ENCODE results near the gene LAMA3. TPM values are rescaled to one million over a fixed set of nuclear protein-coding genes. Genes with fewer than 3 reads are reported as not detected.

Gene LAMA3
- total and polyA plus RNA-seq, 10 of the 15 experiments (the other 5 are each of a cell fraction or from before 2014, with no cell fraction given): 0.37 to 6.5 (median 5.4) TPM

- no peaks in the 10 kb centered on the region; the same call in 2 of the 3 replicates for H3K9me3 ChIP-seq (replicated peaks; ENCODE audit: control insufficient read depth, insufficient read depth, low read length)
- no TSS peak for BruUV-seq (replicated peaks)
- ChIA-PET SMC1A (ENCODE audit: uncharacterized antibody, unreplicated experiment) (interaction anchor here (0.7 to 4.5 kb wide), 6 partner anchors 11 to 77 kb away, joined by 3 to 22 read pairs (median 5); no protein-coding TSS in a partner anchor), RAD21 (ENCODE audit: unreplicated experiment) (no interaction called here), CTCF (interaction anchor here (0.5 to 2.3 kb wide), 6 partner anchors 8 to 193 kb away, joined by 3 to 14 read pairs (median 4); no protein-coding TSS in a partner anchor), POLR2A (interaction anchor here (1.6 kb wide), 1 partner anchor 72 kb away, joined by 5 read pairs; no protein-coding TSS in a partner anchor)
- no peaks in the 10 kb centered on the region for H3K36me3 ChIP-seq (ENCODE audit: control insufficient read depth in 2 of 2, insufficient read depth in 2 of 2, low read length in 1 of 2)
- no peak overlapping the region for H3K4me2 ChIP-seq (ENCODE audit: control insufficient read depth, insufficient read depth)
- no peaks in the 10 kb centered on the region for H3K27me3 ChIP-seq (replicated peaks in 1 of 2; ENCODE audit: control insufficient read depth in 2 of 2, insufficient read depth in 2 of 2, low read length in 1 of 2)
- no peaks in the 10 kb centered on the region for H3K79me2 ChIP-seq (ENCODE audit: control insufficient read depth, insufficient read depth, low read length)
- no peak overlapping the region for H3K4me3 ChIP-seq
- H3K9ac ChIP-seq (ENCODE audit: control insufficient read depth, insufficient read depth, low read length): no peak overlapping the region
- in situ Hi-C loops (cut with MboI) (no loop called here), intact Hi-C loops (cut with micrococcal nuclease; ENCODE audit: unreplicated experiment) (loop anchor here (2.0 kb wide), 1 partner anchor 72 kb away; no protein-coding TSS in a partner anchor)
- H2AFZ ChIP-seq (ENCODE audit: control insufficient read depth, low read depth, low read length): no peak overlapping the region
- no peak for FAIRE-seq
- no peak overlapping the region for H3K27ac ChIP-seq (ENCODE audit: control insufficient read depth, insufficient read depth)
- no peak for ATAC-seq
- H4K20me1 ChIP-seq (ENCODE audit: control insufficient read depth, insufficient read depth): no peaks in the 10 kb centered on the region
- peaks cover 47% of the 10 kb centered on the region for H3K4me1 ChIP-seq (ENCODE audit: control insufficient read depth, insufficient read depth, low read length)
- 65% methylated on average over 5 of the region's 5 CpGs for whole genome bisulfite sequencing (ENCODE audit: insufficient coverage, insufficient replicate concordance, low lambda C conversion rate, missing lambda C conversion rate)
- DNase-seq (ENCODE audit: low read depth, low spot score): no peak
- TF ChIP-seq SMAD1 (IDR thresholded peaks at IDR 0.05; ENCODE audit: low read depth, partially characterized antibody) (no peak), REST (IDR thresholded peaks at IDR 0.05; ENCODE audit: low read depth, low read length) (no peak), FOXK2 (IDR thresholded peaks at IDR 0.05) (no peak), POU2F2 (IDR thresholded peaks at IDR 0.05; ENCODE audit: borderline replicate concordance, low read depth, low read length) (no peak), MAX (IDR thresholded peaks at IDR 0.05; ENCODE audit: low read depth, low read length) (no peak), GATAD2B (conservative IDR thresholded peaks at IDR 0.05; ENCODE audit: low read depth) (no peak), EGR1 (IDR thresholded peaks at IDR 0.05; ENCODE audit: borderline replicate concordance in 1 of 2, low read depth in 2 of 2, low read length in 2 of 2) (no peak), IKZF2 (IDR thresholded peaks at IDR 0.05) (no peak), ZNF274 (IDR thresholded peaks at IDR 0.05; ENCODE audit: insufficient read depth, insufficient read length) (no peak), HDGF (IDR thresholded peaks at IDR 0.05) (no peak), EP300 (IDR thresholded peaks at IDR 0.05; ENCODE audit: borderline replicate concordance in 1 of 2, control insufficient read depth in 1 of 2, low read depth in 2 of 2, low read length in 2 of 2) (no peak)
- TF ChIP-seq, protein P1, sequence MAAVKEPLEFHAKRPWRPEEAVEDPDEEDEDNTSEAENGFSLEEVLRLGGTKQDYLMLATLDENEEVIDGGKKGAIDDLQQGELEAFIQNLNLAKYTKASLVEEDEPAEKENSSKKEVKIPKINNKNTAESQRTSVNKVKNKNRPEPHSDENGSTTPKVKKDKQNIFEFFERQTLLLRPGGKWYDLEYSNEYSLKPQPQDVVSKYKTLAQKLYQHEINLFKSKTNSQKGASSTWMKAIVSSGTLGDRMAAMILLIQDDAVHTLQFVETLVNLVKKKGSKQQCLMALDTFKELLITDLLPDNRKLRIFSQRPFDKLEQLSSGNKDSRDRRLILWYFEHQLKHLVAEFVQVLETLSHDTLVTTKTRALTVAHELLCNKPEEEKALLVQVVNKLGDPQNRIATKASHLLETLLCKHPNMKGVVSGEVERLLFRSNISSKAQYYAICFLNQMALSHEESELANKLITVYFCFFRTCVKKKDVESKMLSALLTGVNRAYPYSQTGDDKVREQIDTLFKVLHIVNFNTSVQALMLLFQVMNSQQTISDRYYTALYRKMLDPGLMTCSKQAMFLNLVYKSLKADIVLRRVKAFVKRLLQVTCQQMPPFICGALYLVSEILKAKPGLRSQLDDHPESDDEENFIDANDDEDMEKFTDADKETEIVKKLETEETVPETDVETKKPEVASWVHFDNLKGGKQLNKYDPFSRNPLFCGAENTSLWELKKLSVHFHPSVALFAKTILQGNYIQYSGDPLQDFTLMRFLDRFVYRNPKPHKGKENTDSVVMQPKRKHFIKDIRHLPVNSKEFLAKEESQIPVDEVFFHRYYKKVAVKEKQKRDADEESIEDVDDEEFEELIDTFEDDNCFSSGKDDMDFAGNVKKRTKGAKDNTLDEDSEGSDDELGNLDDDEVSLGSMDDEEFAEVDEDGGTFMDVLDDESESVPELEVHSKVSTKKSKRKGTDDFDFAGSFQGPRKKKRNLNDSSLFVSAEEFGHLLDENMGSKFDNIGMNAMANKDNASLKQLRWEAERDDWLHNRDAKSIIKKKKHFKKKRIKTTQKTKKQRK (IDR thresholded peaks at IDR 0.05; ENCODE audit: low read depth, low read length): no peak
- TF ChIP-seq, protein P2, sequence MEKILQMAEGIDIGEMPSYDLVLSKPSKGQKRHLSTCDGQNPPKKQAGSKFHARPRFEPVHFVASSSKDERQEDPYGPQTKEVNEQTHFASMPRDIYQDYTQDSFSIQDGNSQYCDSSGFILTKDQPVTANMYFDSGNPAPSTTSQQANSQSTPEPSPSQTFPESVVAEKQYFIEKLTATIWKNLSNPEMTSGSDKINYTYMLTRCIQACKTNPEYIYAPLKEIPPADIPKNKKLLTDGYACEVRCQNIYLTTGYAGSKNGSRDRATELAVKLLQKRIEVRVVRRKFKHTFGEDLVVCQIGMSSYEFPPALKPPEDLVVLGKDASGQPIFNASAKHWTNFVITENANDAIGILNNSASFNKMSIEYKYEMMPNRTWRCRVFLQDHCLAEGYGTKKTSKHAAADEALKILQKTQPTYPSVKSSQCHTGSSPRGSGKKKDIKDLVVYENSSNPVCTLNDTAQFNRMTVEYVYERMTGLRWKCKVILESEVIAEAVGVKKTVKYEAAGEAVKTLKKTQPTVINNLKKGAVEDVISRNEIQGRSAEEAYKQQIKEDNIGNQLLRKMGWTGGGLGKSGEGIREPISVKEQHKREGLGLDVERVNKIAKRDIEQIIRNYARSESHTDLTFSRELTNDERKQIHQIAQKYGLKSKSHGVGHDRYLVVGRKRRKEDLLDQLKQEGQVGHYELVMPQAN (conservative IDR thresholded peaks at IDR 0.05): no peak
Observed at GRCh38 chr18:23938901-23939341, 249.7 kb downstream of the LAMA3 start.

Data from GM12878 (cell line).